SK-N-SH (cell line): ENCODE results near the gene GAB2.

ENCODE experiments used
- CHD2 ChIP-seq: fragments of 150-350 bp; IDR thresholded peaks from 2 replicates; pipeline ENCODE4 v1.6.1; 2018; ENCODE audit warnings: low read length; ENCODE audit not compliant: partially characterized antibody
- CTCF ChIP-seq: fragments of 200-600 bp; sonication (generic); IDR thresholded peaks from 2 replicates; pipeline ENCODE4 v1.6.1; 2017; ENCODE audit warnings: antibody characterized with exemption, mild to moderate bottlenecking, moderate library complexity
- EP300 ChIP-seq, 2 experiments: IDR thresholded peaks; 2 replicates each; pipeline versions ENCODE4 v1.4.0 to v1.6.1; 2012; ENCODE audit warnings: borderline replicate concordance in 1 of 2, low read depth in 1 of 2, low read length in 1 of 2
- FOSL2 ChIP-seq: IDR thresholded peaks from 2 replicates; pipeline ENCODE4 v1.4.0; 2012; ENCODE audit warnings: low read depth, mild to moderate bottlenecking, moderate library complexity, borderline replicate concordance
- FOXM1 ChIP-seq: IDR thresholded peaks from 2 replicates; pipeline ENCODE4 v1.4.0; 2012; ENCODE audit warnings: low read depth, mild to moderate bottlenecking
- GATA2 ChIP-seq: sonication (generic); formaldehyde crosslinking; IDR thresholded peaks from 2 replicates; pipeline ENCODE4 v1.5.0; 2020; ENCODE audit warnings: mild to moderate bottlenecking, missing genetic modification reagents
- NFIC ChIP-seq: IDR thresholded peaks from 2 replicates; pipeline ENCODE4 v1.4.0; 2012; ENCODE audit warnings: borderline replicate concordance
- POLR2AphosphoS5 ChIP-seq: IDR thresholded peaks from 2 replicates; pipeline ENCODE4 v1.6.1; 2012; ENCODE audit warnings: low read depth, low read length
- RFX5 ChIP-seq: IDR thresholded peaks from 2 replicates; pipeline ENCODE4 v1.6.1; 2012; ENCODE audit warnings: mild to moderate bottlenecking, improper control_type of control experiment, low read length
- RXRA ChIP-seq: IDR thresholded peaks from 2 replicates; pipeline ENCODE4 v1.4.0; 2012; ENCODE audit warnings: low read depth, mild to moderate bottlenecking, borderline replicate concordance

DNA sequence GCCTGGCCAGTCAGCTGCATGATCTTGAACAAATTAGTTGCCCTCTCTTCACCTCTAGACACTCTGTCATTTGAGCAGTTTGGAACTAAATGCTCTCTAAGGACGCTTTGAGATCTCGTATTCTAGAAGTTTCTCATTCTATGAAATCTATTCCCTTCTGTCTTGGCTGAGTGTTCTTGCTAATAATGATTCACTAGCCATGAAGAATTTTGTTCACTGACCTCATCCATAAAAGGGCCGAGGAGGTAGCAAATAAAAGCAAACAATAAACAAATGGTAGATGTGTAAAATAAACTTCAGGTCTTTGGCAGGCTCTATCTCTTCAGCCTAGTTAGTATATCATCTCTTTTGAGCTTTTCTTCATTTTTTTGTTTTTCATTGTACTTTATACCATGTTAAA, 152.3 kb downstream of the GAB2 start:
- no peak for TF ChIP-seq NFIC
- TF ChIP-seq CTCF: no peak
- TF ChIP-seq POLR2AphosphoS5: no peak
- TF ChIP-seq RFX5: no peak
- no peak for TF ChIP-seq RXRA
- TF ChIP-seq FOSL2: no peak
- no peak for TF ChIP-seq CHD2
- no peak for TF ChIP-seq EP300 (IDR thresholded peaks at IDR 0.05; ENCODE audit: borderline replicate concordance in 1 of 2, low read depth in 1 of 2, low read length in 1 of 2)
- no peak for TF ChIP-seq GATA2 (CRISPR knock-in tag)
- no peak for TF ChIP-seq FOXM1
